SK-N-SH treated with all-trans-retinoic acid at 6 μM for 48 hours (cell line): ENCODE measurements around the gene CASP3.
"Not testable (repeated sequence)": the region's sequence is repeated elsewhere in the genome, so short reads cannot be mapped to it uniquely, and the experiment has no call there.

Experiments
- ATAC-seq: fragments of 200-7000 bp; cut with Tn5 transposase; 3 replicates; pipeline ENCODE4 v1.9.1; 2020; ENCODE audit warnings: mild to moderate bottlenecking, moderate library complexity
- ARNTL ChIP-seq: fragments of 450-650 bp; formaldehyde crosslinking; IDR thresholded peaks from 2 replicates; pipeline ENCODE4 v1.5.0; 2020; ENCODE audit warnings: low read depth, mild to moderate bottlenecking, moderate library complexity, borderline replicate concordance
- CREB5 ChIP-seq: fragments of 250-450 bp; sonication (Bioruptor Pico); IDR thresholded peaks from 2 replicates; pipeline ENCODE4 v1.5.1; 2020; ENCODE audit warnings: low read depth, mild to moderate bottlenecking, moderate library complexity
- CSDC2 ChIP-seq: fragments of 250-450 bp; sonication (Bioruptor Pico); IDR thresholded peaks from 2 replicates; pipeline ENCODE4 v1.5.0; 2020; ENCODE audit warnings: mild to moderate bottlenecking, moderate library complexity
- CSRNP3 ChIP-seq: fragments of 250-450 bp; sonication (Bioruptor Pico); IDR thresholded peaks from 2 replicates; pipeline ENCODE4 v1.5.1; 2021; ENCODE audit warnings: mild to moderate bottlenecking, moderate library complexity
- GLIS3 ChIP-seq: fragments of 250-450 bp; sonication (Bioruptor Pico); IDR thresholded peaks from 2 replicates; pipeline ENCODE4 v1.5.0; 2020; ENCODE audit warnings: mild to moderate bottlenecking, moderate library complexity
- ISL1 ChIP-seq: fragments of 250-450 bp; sonication (Bioruptor Pico); IDR thresholded peaks from 2 replicates; pipeline ENCODE4 v2.1.2; 2022; ENCODE audit warnings: mild to moderate bottlenecking, moderate library complexity
- OSR1 ChIP-seq: fragments of 250-450 bp; sonication (Bioruptor Pico); IDR thresholded peaks from 2 replicates; pipeline ENCODE4 v1.8.0; 2022; ENCODE audit warnings: moderate library complexity, mild to moderate bottlenecking, inconsistent platforms
- PATZ1 ChIP-seq: fragments of 250-450 bp; sonication (Bioruptor Pico); IDR thresholded peaks from 2 replicates; pipeline ENCODE4 v1.8.0; 2020; ENCODE audit warnings: mild to moderate bottlenecking, moderate library complexity, borderline replicate concordance
- POU6F1 ChIP-seq: fragments of 250-450 bp; sonication (Bioruptor Pico); IDR thresholded peaks from 2 replicates; pipeline ENCODE4 v1.8.0; 2021; ENCODE audit warnings: low read depth, mild to moderate bottlenecking, moderate library complexity, borderline replicate concordance
- PPARA ChIP-seq: fragments of 250-450 bp; sonication (Bioruptor Pico); IDR thresholded peaks from 2 replicates; pipeline ENCODE4 v1.5.0; 2020; ENCODE audit warnings: mild to moderate bottlenecking, borderline replicate concordance
- RARB ChIP-seq: fragments of 250-450 bp; sonication (Bioruptor Pico); IDR thresholded peaks from 2 replicates; pipeline ENCODE4 v1.8.0; 2021; ENCODE audit warnings: mild to moderate bottlenecking, moderate library complexity
- SNAI2 ChIP-seq: fragments of 250-450 bp; sonication (Bioruptor Pico); IDR thresholded peaks from 2 replicates; pipeline ENCODE4 v1.5.0; 2020; ENCODE audit warnings: mild to moderate bottlenecking, moderate library complexity
- TCF4 ChIP-seq: fragments of 250-450 bp; sonication (Bioruptor Pico); IDR thresholded peaks from 2 replicates; pipeline ENCODE4 v1.8.0; 2021; ENCODE audit warnings: mild to moderate bottlenecking, moderate library complexity, borderline replicate concordance
- TOX ChIP-seq: fragments of 250-450 bp; sonication (Bioruptor Pico); IDR thresholded peaks from 2 replicates; pipeline ENCODE4 v1.8.0; 2021; ENCODE audit warnings: mild to moderate bottlenecking, moderate library complexity, borderline replicate concordance
- TSHZ2 ChIP-seq: fragments of 250-450 bp; sonication (Bioruptor Pico); IDR thresholded peaks from 2 replicates; pipeline ENCODE4 v1.5.0; 2020; ENCODE audit warnings: mild to moderate bottlenecking, moderate library complexity
- ZC3H10 ChIP-seq: fragments of 250-450 bp; sonication (Bioruptor Pico); IDR thresholded peaks from 2 replicates; pipeline ENCODE4 v1.5.1; 2021; ENCODE audit warnings: mild to moderate bottlenecking, moderate library complexity
- ZNF565 ChIP-seq: fragments of 450-650 bp; formaldehyde crosslinking; conservative IDR thresholded peaks from 2 replicates; pipeline ENCODE4 v1.5.0; 2020; ENCODE audit warnings: low read depth, mild to moderate bottlenecking, moderate library complexity
- ZNF70 ChIP-seq: fragments of 450-650 bp; formaldehyde crosslinking; IDR thresholded peaks from 2 replicates; pipeline ENCODE4 v1.5.0; 2020; ENCODE audit warnings: mild to moderate bottlenecking, moderate library complexity
- ZNF8 ChIP-seq: fragments of 450-650 bp; formaldehyde crosslinking; IDR thresholded peaks from 2 replicates; pipeline ENCODE4 v1.5.0; 2020; ENCODE audit warnings: mild to moderate bottlenecking, moderate library complexity

Gene CASP3

GRCh38 chr4:184655889-184656869 is 6.9 kb upstream of the CASP3 start:
- no peak for ATAC-seq
- TF ChIP-seq CSRNP3 (CRISPR knock-in tag) = no peak
- TF ChIP-seq ISL1 (CRISPR knock-in tag) = no peak
- TF ChIP-seq POU6F1 (CRISPR knock-in tag) = no peak
- TF ChIP-seq ARNTL (CRISPR knock-in tag) = no peak
- no peak for TF ChIP-seq ZC3H10 (CRISPR knock-in tag)
- TF ChIP-seq CSDC2 = no peak
- no peak for TF ChIP-seq ZNF70 (CRISPR knock-in tag)
- no peak for TF ChIP-seq TCF4 (CRISPR knock-in tag)
- TF ChIP-seq OSR1 = no peak
- no peak for TF ChIP-seq SNAI2 (CRISPR knock-in tag)
- TF ChIP-seq ZNF565 (CRISPR knock-in tag) = no peak
- TF ChIP-seq PPARA = no peak
- TF ChIP-seq TSHZ2 (CRISPR knock-in tag) = no peak
- TF ChIP-seq PATZ1 (CRISPR knock-in tag) = no peak
- no peak for TF ChIP-seq RARB
- TF ChIP-seq TOX (CRISPR knock-in tag) = no peak
- TF ChIP-seq CREB5 (CRISPR knock-in tag) = no peak
- TF ChIP-seq GLIS3 (CRISPR knock-in tag) = no peak

- ATAC-seq = no peak
- no peak for TF ChIP-seq GLIS3 (CRISPR knock-in tag)
- no peak for TF ChIP-seq ZNF8
- peak; percentile 72; the same call in 1 of the 2 replicates for TF ChIP-seq ZNF70 (CRISPR knock-in tag)
- TF ChIP-seq, all 23 proteins: peak for 1
Observed at GRCh38 chr4:184653650-184654049, 4.4 kb upstream of the CASP3 start.

GRCh38 chr4:184652681-184653080 is 3.4 kb upstream of the CASP3 start:
- not testable (repeated sequence) for ATAC-seq

- TF ChIP-seq ZNF70 (CRISPR knock-in tag) (no peak), ZC3H10 (CRISPR knock-in tag) (no peak), CSDC2 (no peak)
- TF ChIP-seq, all 23 proteins: peak for 0
- no peak for ATAC-seq
Observed at GRCh38 chr4:184651899-184652298, 2.7 kb upstream of the CASP3 start.
